PC-3 (cell line): ENCODE measurements around the gene BLNK. TPM values are rescaled to one million over a fixed set of nuclear protein-coding genes. Genes with fewer than 3 reads are reported as not detected.
"Not testable (repeated sequence)": the region's sequence is repeated elsewhere in the genome, so short reads cannot be mapped to it uniquely, and the experiment has no call there.

Experiments
- ATAC-seq: fragments of 200-7000 bp; cut with Tn5 transposase; 2 replicates; pipeline ENCODE4 v1.9.1; 2020; ENCODE audit warnings: mild to moderate bottlenecking, moderate library complexity
- BruUV-seq: library from RNA; stranded (reverse); fragments of 400-500 nt; replicated peaks from 2 replicates; lab custom pipeline; 2021; lab: Mats Ljungman, UMichigan
- CTCF ChIA-PET: fragments of 300-600 bp; sonication (Branson Sonifier 250); formaldehyde crosslinking; loops from one replicate; lab custom pipeline; 2022; ENCODE audit warnings: antibody characterized with exemption; lab: Charles Lee
- POLR2A ChIA-PET: fragments of 300-600 bp; sonication (Branson Sonifier 250); formaldehyde crosslinking; loops from one replicate; lab custom pipeline; 2022; ENCODE audit warnings: antibody characterized with exemption; ENCODE audit not compliant: unreplicated experiment; lab: Charles Lee
- DNase-seq: peaks from one replicate; pipeline ENCODE4 v3.0.0-alpha.2; 2015
- H2AFZ ChIP-seq: fragments of 300-600 bp; sonication (generic); 2 replicates; pipeline ENCODE4 v1.6.0; 2016; ENCODE audit warnings: antibody characterized with exemption, low read length
- H3F3A ChIP-seq: fragments of 300-600 bp; sonication (generic); one replicate; pipeline ENCODE4 v1.6.0; 2017; ENCODE audit warnings: antibody characterized with exemption, low read length, control low read depth, mild to moderate bottlenecking; ENCODE audit not compliant: unreplicated experiment
- H3K27ac ChIP-seq: fragments of 300-600 bp; sonication (generic); 2 replicates; pipeline ENCODE4 v1.5.1; 2016; ENCODE audit warnings: mild to moderate bottlenecking, low read length
- H3K27me3 ChIP-seq: fragments of 300-600 bp; sonication (generic); 2 replicates; pipeline ENCODE4 v1.6.1; 2016; ENCODE audit warnings: low read length, mixed read lengths
- H3K36me3 ChIP-seq: fragments of 300-600 bp; sonication (generic); 2 replicates; pipeline ENCODE4 v1.6.1; 2016; ENCODE audit warnings: low read depth, mixed run types, low read length, mixed read lengths
- H3K4me1 ChIP-seq: fragments of 300-600 bp; sonication (generic); 2 replicates; pipeline ENCODE4 v1.5.1; 2016; ENCODE audit warnings: low read length; ENCODE audit not compliant: insufficient read depth
- H3K4me2 ChIP-seq: fragments of 300-600 bp; sonication (generic); 2 replicates; pipeline ENCODE4 v1.6.0; 2016; ENCODE audit warnings: low read length
- H3K4me3 ChIP-seq: fragments of 300-600 bp; sonication (generic); 2 replicates; pipeline ENCODE4 v1.5.1; 2016; ENCODE audit warnings: mild to moderate bottlenecking, low read length, mixed read lengths
- H3K79me2 ChIP-seq: fragments of 300-600 bp; sonication (generic); 2 replicates; pipeline ENCODE4 v1.6.1; 2017; ENCODE audit warnings: low read length, mixed read lengths
- H3K9ac ChIP-seq: fragments of 300-600 bp; sonication (generic); 2 replicates; pipeline ENCODE4 v1.6.0; 2016; ENCODE audit warnings: mild to moderate bottlenecking, low read length
- H3K9me2 ChIP-seq: fragments of 300-600 bp; sonication (generic); replicated peaks from 2 replicates; pipeline ENCODE4 v1.6.1; 2016; ENCODE audit warnings: mixed run types, low read length, mixed read lengths
- H3K9me3 ChIP-seq: fragments of 300-600 bp; sonication (generic); 2 replicates; pipeline ENCODE4 v1.6.1; 2016; ENCODE audit warnings: low read length, mixed read lengths
- H4K20me1 ChIP-seq: fragments of 300-600 bp; sonication (generic); 2 replicates; pipeline ENCODE4 v1.6.1; 2016; ENCODE audit warnings: low read length, mixed read lengths
- EZH2 ChIP-seq: fragments of 300-600 bp; sonication (generic); IDR thresholded peaks from one replicate; pipeline ENCODE4 v1.6.1; 2017; ENCODE audit warnings: antibody characterized with exemption, mild to moderate bottlenecking, low read length; ENCODE audit not compliant: unreplicated experiment
- EZH2phosphoT487 ChIP-seq: fragments of 300-600 bp; sonication (generic); IDR thresholded peaks from 2 replicates; pipeline ENCODE4 v1.6.1; 2018; ENCODE audit warnings: mild to moderate bottlenecking, antibody characterized with exemption, low read length, borderline replicate concordance
- intact Hi-C: fragments of 100-400 bp; cut with micrococcal nuclease; formaldehyde crosslinking; loops from 2 replicates; pipeline ENCODE4 v1.9.0; 2023
- total RNA-seq: library from RNA; depleted of rRNA; stranded (reverse); fragments of >200 nt; gene quantifications from 2 replicates; pipeline ENCODE4 v1.2.3, GENCODE V29; 2014
- TF ChIP-seq, protein P1 (sequence below): fragments of 300-600 bp; sonication (generic); conservative IDR thresholded peaks from 2 replicates; pipeline ENCODE4 v1.5.1; 2017; ENCODE audit warnings: antibody characterized with exemption, low read depth, mild to moderate bottlenecking, low read length

BLNK gene
- total RNA-seq, 1 experiment from 2014 or later = not detected

- no TSS peak for BruUV-seq
- intact Hi-C loops = no loop called here
Measured at GRCh38 chr10:96311180-96311715, 39.9 kb upstream of the BLNK start.

DNA sequence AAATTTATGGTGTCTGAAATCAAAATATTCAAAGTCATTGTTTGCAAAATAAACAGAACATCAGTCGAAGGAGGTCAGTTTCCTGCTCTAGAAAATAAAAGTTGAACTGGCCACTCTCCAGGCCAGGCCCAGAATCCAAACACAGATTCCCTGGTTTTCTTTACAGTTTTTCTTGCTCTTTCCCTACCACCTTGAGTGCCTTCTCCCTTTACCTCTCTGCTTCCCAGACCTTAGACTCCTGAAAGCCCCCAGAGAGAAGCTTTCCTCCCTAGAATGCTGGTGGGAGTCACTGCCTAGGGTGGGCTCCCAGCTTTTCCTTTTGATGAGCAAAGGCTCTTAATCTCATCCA, 38.9 kb upstream of the BLNK start:
- ATAC-seq (no peak), DNase-seq (no peak)
- H3K9me3 ChIP-seq = no peaks in the 10 kb centered on the region
- CTCF ChIA-PET = no interaction called here
- H3K27ac ChIP-seq = no peak overlapping the region
- no peak overlapping the region for H3K9ac ChIP-seq
- POLR2A ChIA-PET = no interaction called here
- no peaks in the 10 kb centered on the region for H3K79me2 ChIP-seq
- no peaks in the 10 kb centered on the region for H3F3A ChIP-seq
- no peak for TF ChIP-seq EZH2
- TF ChIP-seq EZH2phosphoT487 = no peak
- TF ChIP-seq, protein P1, sequence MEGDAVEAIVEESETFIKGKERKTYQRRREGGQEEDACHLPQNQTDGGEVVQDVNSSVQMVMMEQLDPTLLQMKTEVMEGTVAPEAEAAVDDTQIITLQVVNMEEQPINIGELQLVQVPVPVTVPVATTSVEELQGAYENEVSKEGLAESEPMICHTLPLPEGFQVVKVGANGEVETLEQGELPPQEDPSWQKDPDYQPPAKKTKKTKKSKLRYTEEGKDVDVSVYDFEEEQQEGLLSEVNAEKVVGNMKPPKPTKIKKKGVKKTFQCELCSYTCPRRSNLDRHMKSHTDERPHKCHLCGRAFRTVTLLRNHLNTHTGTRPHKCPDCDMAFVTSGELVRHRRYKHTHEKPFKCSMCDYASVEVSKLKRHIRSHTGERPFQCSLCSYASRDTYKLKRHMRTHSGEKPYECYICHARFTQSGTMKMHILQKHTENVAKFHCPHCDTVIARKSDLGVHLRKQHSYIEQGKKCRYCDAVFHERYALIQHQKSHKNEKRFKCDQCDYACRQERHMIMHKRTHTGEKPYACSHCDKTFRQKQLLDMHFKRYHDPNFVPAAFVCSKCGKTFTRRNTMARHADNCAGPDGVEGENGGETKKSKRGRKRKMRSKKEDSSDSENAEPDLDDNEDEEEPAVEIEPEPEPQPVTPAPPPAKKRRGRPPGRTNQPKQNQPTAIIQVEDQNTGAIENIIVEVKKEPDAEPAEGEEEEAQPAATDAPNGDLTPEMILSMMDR = no peak
- no TSS peak for BruUV-seq
- H2AFZ ChIP-seq = no peak overlapping the region
- no peak overlapping the region for H3K4me3 ChIP-seq
- H3K36me3 ChIP-seq = no peaks in the 10 kb centered on the region
- H3K4me2 ChIP-seq = no peak overlapping the region
- no peaks in the 10 kb centered on the region for H3K9me2 ChIP-seq
- intact Hi-C loops = no loop called here
- H3K4me1 ChIP-seq = no peaks in the 10 kb centered on the region
- no peaks in the 10 kb centered on the region for H4K20me1 ChIP-seq
- peaks cover 45% of the 10 kb centered on the region for H3K27me3 ChIP-seq

More at GRCh38 chr10:96311180-96311715, 39.9 kb upstream of the BLNK start:
- no peak for ATAC-seq
- Histone ChIP-seq H3K9me3 (no peaks in the 10 kb centered on the region), H3K4me1 (no peaks in the 10 kb centered on the region), H3F3A (no peaks in the 10 kb centered on the region), H3K27me3 (peaks cover 39% of the 10 kb centered on the region), H3K4me2 (no peak overlapping the region), H3K79me2 (no peaks in the 10 kb centered on the region), H3K36me3 (no peaks in the 10 kb centered on the region), H3K4me3 (no peak overlapping the region), H4K20me1 (no peaks in the 10 kb centered on the region), H3K9ac (no peak overlapping the region), H2AFZ (no peak overlapping the region), H3K27ac (no peak overlapping the region), H3K9me2 (no peaks in the 10 kb centered on the region)
- no peak for DNase-seq
- CTCF ChIA-PET = no interaction called here
- TF ChIP-seq, protein P1 = no peak
- TF ChIP-seq EZH2 = no peak
- POLR2A ChIA-PET = no interaction called here

GRCh38 chr10:96309628-96310320, 38.4 kb upstream of the BLNK start:
- POLR2A ChIA-PET = no interaction called here
- H3K9me2 ChIP-seq = no peaks in the 10 kb centered on the region
- no peak overlapping the region for H3K4me2 ChIP-seq
- no peak overlapping the region for H2AFZ ChIP-seq
- H3K4me1 ChIP-seq = no peaks in the 10 kb centered on the region
- no peak overlapping the region for H3K9ac ChIP-seq
- no peaks in the 10 kb centered on the region for H3K36me3 ChIP-seq
- DNase-seq (no peak), ATAC-seq (no peak)
- no peaks in the 10 kb centered on the region for H3K9me3 ChIP-seq
- intact Hi-C loops = no loop called here
- no peaks in the 10 kb centered on the region for H3F3A ChIP-seq
- no peaks in the 10 kb centered on the region for H4K20me1 ChIP-seq
- CTCF ChIA-PET = no interaction called here
- BruUV-seq = no TSS peak
- TF ChIP-seq, protein P1 = no peak
- TF ChIP-seq EZH2 (no peak), EZH2phosphoT487 (no peak)
- H3K27ac ChIP-seq = no peak overlapping the region
- H3K27me3 ChIP-seq = peaks cover 50% of the 10 kb centered on the region
- H3K4me3 ChIP-seq = no peak overlapping the region
- H3K79me2 ChIP-seq = no peaks in the 10 kb centered on the region

DNA sequence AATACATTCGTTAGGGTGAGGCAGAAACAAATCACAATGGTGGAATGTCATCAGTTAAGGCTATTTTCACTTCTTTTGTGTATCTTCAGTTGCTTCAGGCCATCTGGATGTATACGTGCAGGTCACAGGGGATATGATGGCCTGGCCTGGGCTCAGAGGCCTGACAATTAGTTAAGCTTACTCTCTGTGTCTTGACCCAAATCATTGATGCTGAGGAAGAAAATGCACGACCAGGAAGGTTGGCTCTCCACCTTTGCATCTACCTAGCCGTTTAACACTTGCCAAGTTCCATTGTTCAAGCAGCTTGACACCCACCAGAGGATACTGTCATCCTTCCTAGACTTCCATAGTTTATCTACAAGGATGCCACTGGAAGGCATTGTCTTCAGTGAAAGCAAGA, 37.5 kb upstream of the BLNK start:
- H3F3A ChIP-seq, H4K20me1 ChIP-seq, H3K9me3 ChIP-seq, BruUV-seq, ATAC-seq, H3K4me1 ChIP-seq, H3K4me3 ChIP-seq, intact Hi-C loops, DNase-seq, POLR2A ChIA-PET, CTCF ChIA-PET, H3K79me2 ChIP-seq, H3K36me3 ChIP-seq, H3K4me2 ChIP-seq, H3K27ac ChIP-seq, H2AFZ ChIP-seq, H3K9ac ChIP-seq, H3K9me2 ChIP-seq: not testable (repeated sequence)
- H3K27me3 ChIP-seq = peaks cover 59% of the 10 kb centered on the region
